Measurements from ENCODE around the gene CNOT6.

DNA sequence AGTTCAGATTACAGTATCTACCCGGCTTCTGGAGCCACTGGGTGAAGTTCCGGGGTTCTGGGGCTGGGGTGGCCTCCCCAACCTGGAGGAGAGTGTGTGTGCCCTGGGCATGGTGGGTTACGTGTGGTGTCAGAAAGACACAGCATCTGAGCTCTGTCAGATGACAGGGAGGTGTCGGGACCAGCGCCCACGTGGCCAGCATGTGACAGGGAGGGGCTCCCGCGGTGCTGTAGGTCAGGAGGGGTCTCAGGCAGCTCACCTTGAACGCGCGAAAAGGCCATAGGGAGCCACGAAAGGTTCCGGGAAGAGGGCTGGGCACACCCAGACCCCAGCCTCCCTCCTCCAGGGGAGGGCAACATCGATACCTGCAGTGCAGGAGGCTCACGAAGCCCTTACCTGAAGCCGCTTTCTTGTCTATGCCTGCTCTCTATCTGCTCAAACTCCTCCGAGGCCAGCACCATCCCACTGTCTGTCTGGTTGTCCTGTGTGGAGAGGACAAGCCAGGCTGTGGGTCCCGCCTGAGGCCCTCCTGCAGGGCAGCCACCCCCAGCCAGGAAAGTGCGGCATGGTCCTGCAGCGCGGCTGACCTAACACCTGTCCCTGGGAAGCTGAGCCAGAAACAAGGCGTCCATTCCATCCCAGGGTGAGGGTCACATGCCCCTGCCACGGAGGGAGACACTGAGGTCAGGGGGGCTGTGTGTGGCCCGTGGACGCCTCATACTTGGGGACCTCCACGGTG is 114.6 kb downstream of the CNOT6 start:
- TF ChIP-seq, protein P1, sequence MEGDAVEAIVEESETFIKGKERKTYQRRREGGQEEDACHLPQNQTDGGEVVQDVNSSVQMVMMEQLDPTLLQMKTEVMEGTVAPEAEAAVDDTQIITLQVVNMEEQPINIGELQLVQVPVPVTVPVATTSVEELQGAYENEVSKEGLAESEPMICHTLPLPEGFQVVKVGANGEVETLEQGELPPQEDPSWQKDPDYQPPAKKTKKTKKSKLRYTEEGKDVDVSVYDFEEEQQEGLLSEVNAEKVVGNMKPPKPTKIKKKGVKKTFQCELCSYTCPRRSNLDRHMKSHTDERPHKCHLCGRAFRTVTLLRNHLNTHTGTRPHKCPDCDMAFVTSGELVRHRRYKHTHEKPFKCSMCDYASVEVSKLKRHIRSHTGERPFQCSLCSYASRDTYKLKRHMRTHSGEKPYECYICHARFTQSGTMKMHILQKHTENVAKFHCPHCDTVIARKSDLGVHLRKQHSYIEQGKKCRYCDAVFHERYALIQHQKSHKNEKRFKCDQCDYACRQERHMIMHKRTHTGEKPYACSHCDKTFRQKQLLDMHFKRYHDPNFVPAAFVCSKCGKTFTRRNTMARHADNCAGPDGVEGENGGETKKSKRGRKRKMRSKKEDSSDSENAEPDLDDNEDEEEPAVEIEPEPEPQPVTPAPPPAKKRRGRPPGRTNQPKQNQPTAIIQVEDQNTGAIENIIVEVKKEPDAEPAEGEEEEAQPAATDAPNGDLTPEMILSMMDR (IDR thresholded peaks at IDR 0.05) = no peak
- no peak for TF ChIP-seq POLR2A (IDR thresholded peaks at IDR 0.05)

Data from uterus (tissue), 2 donors.